NCI-H446 treated with DMSO at 0.1 percent for 48 hours (cell line): ENCODE measurements around the gene SNCA.

Experiments
- DNase-seq: peaks from one replicate; lab custom pipeline; 2025; lab: John Stamatoyannopoulos, UW

Gene SNCA

GRCh38 chr4:89813197-89813596 is 23.8 kb downstream of the SNCA start:
- no peak for DNase-seq

GRCh38 chr4:89807441-89808140 is 29.4 kb downstream of the SNCA start:
- DNase-seq: no peak

GRCh38 chr4:89805297-89805696 is 31.7 kb downstream of the SNCA start:
- no peak for DNase-seq

GRCh38 chr4:89803915-89804314 is 33.0 kb downstream of the SNCA start:
- DNase-seq: no peak

- DNase-seq: no peak
These were observed 33.9 kb downstream of the SNCA start for GRCh38 chr4:89803036-89803435.

- DNase-seq: no peak
These were observed 36.3 kb downstream of the SNCA start for GRCh38 chr4:89800527-89801103.

- no peak for DNase-seq
These were observed 36.9 kb downstream of the SNCA start for GRCh38 chr4:89800012-89800516.

- no peak for DNase-seq
These were observed 37.9 kb downstream of the SNCA start for GRCh38 chr4:89799071-89799470.

- DNase-seq: peak; percentile 37
These were observed 39.8 kb downstream of the SNCA start for GRCh38 chr4:89797117-89797516.

GRCh38 chr4:89788206-89789072 is 48.5 kb downstream of the SNCA start:
- DNase-seq: no peak

- DNase-seq: peak; percentile 58
These were observed 52.2 kb downstream of the SNCA start for GRCh38 chr4:89784686-89785231.

- no peak for DNase-seq
These were observed 55.6 kb downstream of the SNCA start for GRCh38 chr4:89781321-89781720.

- no peak for DNase-seq
These were observed 63.2 kb downstream of the SNCA start for GRCh38 chr4:89773805-89774204.

- DNase-seq: no peak
These were observed 67.1 kb downstream of the SNCA start for GRCh38 chr4:89769856-89770255.

- DNase-seq: no peak
These were observed 69.0 kb downstream of the SNCA start for GRCh38 chr4:89767924-89768323.

- DNase-seq: peak; percentile 94
These were observed 71.0 kb downstream of the SNCA start for GRCh38 chr4:89765966-89766365.

- DNase-seq: no peak
These were observed 71.4 kb downstream of the SNCA start for GRCh38 chr4:89765528-89765927.

GRCh38 chr4:89762311-89762710 is 74.7 kb downstream of the SNCA start:
- no peak for DNase-seq

- DNase-seq: peak; percentile 17
These were observed 77.5 kb downstream of the SNCA start for GRCh38 chr4:89759426-89759825.

GRCh38 chr4:89757154-89757719 is 79.7 kb downstream of the SNCA start:
- DNase-seq: peak; percentile 88

GRCh38 chr4:89755220-89755619 is 81.7 kb downstream of the SNCA start:
- no peak for DNase-seq

GRCh38 chr4:89754531-89754930 is 82.4 kb downstream of the SNCA start:
- peak; percentile 19 for DNase-seq
